Spleen (tissue), 11 donors: ENCODE data around the gene VIL1. TPM values are rescaled to one million over a fixed set of nuclear protein-coding genes. Genes with fewer than 3 reads are reported as not detected.

Source experiments
- DNase-seq: peaks from one replicate; pipeline ENCODE4 v3.0.0-alpha.2; 2020
- H3K27ac ChIP-seq, 8 donors: fragments of 200-600 bp; sonication (generic) in 7 of 8; 1 replicate in 4 of 8; 2 replicates in 4 of 8; pipeline versions ENCODE4 v1.5.0 to v1.8.0; 2016 to 2021; ENCODE audit warnings: inconsistent platforms in 4 of 8, mild to moderate bottlenecking in 4 of 8, moderate library complexity in 1 of 8
- H3K27me3 ChIP-seq, 7 donors: fragments of 200-600 bp; sonication (generic) in 6 of 7; replicated peaks in 1 of 7; 1 replicate in 4 of 7; 2 replicates in 3 of 7; pipeline versions ENCODE4 v1.5.0 to v1.8.0; 2016 to 2021; ENCODE audit warnings: inconsistent platforms in 3 of 7, mild to moderate bottlenecking in 1 of 7
- H3K36me3 ChIP-seq, 6 donors: fragments of 200-600 bp; sonication (generic) in 5 of 6; 1 replicate in 4 of 6; 2 replicates in 2 of 6; pipeline versions ENCODE4 v1.5.0 to v1.8.0; 2016 to 2021; ENCODE audit warnings: inconsistent platforms in 2 of 6
- H3K4me1 ChIP-seq, 6 donors: fragments of 200-600 bp; sonication (generic) in 5 of 6; 1 replicate in 3 of 6; 2 replicates in 3 of 6; pipeline versions ENCODE4 v1.5.0 to v1.8.0; 2016 to 2021; ENCODE audit warnings: inconsistent platforms in 3 of 6
- H3K4me3 ChIP-seq, 8 donors: fragments of 200-600 bp; sonication (generic) in 7 of 8; 1 replicate in 4 of 8; 2 replicates in 4 of 8; pipeline versions ENCODE4 v1.5.0 to v1.8.0; 2016 to 2021; ENCODE audit warnings: inconsistent platforms in 4 of 8, mild to moderate bottlenecking in 4 of 8, moderate library complexity in 2 of 8
- H3K9me3 ChIP-seq, 8 donors: fragments of 200-600 bp; sonication (generic) in 7 of 8; 1 replicate in 4 of 8; 2 replicates in 4 of 8; pipeline versions ENCODE4 v1.5.0 to v1.8.0; 2016 to 2021; ENCODE audit warnings: inconsistent platforms in 4 of 8
- CTCF ChIP-seq, 11 experiments: fragments of 200-600 bp in 7 of 11; fragments of 450-650 bp in 4 of 11; sonication (generic) in 4 of 11; IDR thresholded peaks in 8 of 11; conservative IDR thresholded peaks in 3 of 11; 1 replicate in 7 of 11; 2 replicates in 4 of 11; pipeline versions ENCODE4 v1.4.0 to v1.8.0; 2016 to 2021; ENCODE audit warnings: antibody characterized with exemption in 11 of 11, inconsistent platforms in 4 of 11, mild to moderate bottlenecking in 1 of 11
- POLR2A ChIP-seq, 3 donors: fragments of 450-650 bp; IDR thresholded peaks; one replicate each; pipeline ENCODE4 v1.5.1; 2017; ENCODE audit warnings: antibody characterized with exemption in 3 of 3, mild to moderate bottlenecking in 1 of 3
- POLR2AphosphoS5 ChIP-seq, 3 donors: sonication (generic); formaldehyde crosslinking; IDR thresholded peaks; one replicate each; pipeline ENCODE4 v1.5.1; 2017; ENCODE audit warnings: antibody characterized with exemption in 3 of 3
- WGBS, 5 donors: extraction: QIAGEN DNeasy Blood & Tissue Kit in 3 of 5; methylation state at CpG; one replicate each; pipeline versions ENCODE4 v1.1.5 to v1.1.7; 2013 to 2018; 5-methylcytosine and 5-hydroxymethylcytosine counted together
- intact Hi-C: fragments of 100-400 bp; cut with DNase I; formaldehyde crosslinking; loops from one replicate; pipeline ENCODE4 v1.15.0; 2023; ENCODE audit warnings: low total_unique reads
- polyA plus RNA-seq, 3 donors: library from polyadenylated mRNA; stranded (reverse); fragments of 200-250 nt; gene quantifications; one replicate each; pipeline ENCODE4 v1.2.1, GENCODE V29; 2013
- total RNA-seq, 7 donors: library from RNA; depleted of rRNA in 3 of 7; stranded (reverse); fragments of >200 nt in 3 of 7; fragmentation: NEBNext Ultra II Directional in 4 of 7; extraction: Animal tissue kit (Norgen Biotek cat#: 25700) in 4 of 7; gene quantifications; one replicate each; pipeline versions ENCODE4 v1.1.0 to v1.2.1, GENCODE V29; 2016 to 2021
- donor health status: healthy with polysubstance abuse.
- donor health status: DM: no; HTN: no; CAD: no; lungs with moderate emphysema.
- donor health status: DM: no; HTN: no; CAD: no.
- donor health status: Bipolar disorder and iron deficiency.
- donor health status: healthy.
- donor health status: DM: no; HTN: no; CAD: no.
- donor health status: DM: yes; HTN: yes; CAD: no.

The VIL1 gene
- total and polyA plus RNA-seq, 10 donors, result 0.04 to 0.72 (median 0.18) TPM; not detected in 4

GRCh38 chr2:218392459-218392858 lies 26.5 kb upstream of the VIL1 start:
- TF ChIP-seq POLR2AphosphoS5 (IDR thresholded peaks at IDR 0.05) (no peak), CTCF (IDR thresholded peaks at IDR 0.05 in 8 of 11, conservative IDR thresholded peaks at IDR 0.05 in 3 of 11) (no peak), POLR2A (IDR thresholded peaks at IDR 0.05) (no peak)
- no peak overlapping the region for H3K4me3 ChIP-seq
- H3K9me3 ChIP-seq, result no peaks in the 10 kb centered on the region
- intact Hi-C loops, result loop anchor here (10.0 kb wide), 1 partner anchor 98 kb away; the partner anchor contains the start of gene TMBIM1
- H3K27ac ChIP-seq, result peak overlapping the region in 1 of 8 donors; percentile 100
- no peak for DNase-seq
- 90 to 97% (median 91%) methylated on average over 5 of the region's 5 CpGs for WGBS, 5 donors
- H3K4me1 ChIP-seq, result peaks cover 9 to 85% (median 42%) of the 10 kb centered on the region in 6 donors
- H3K27me3 ChIP-seq, result peaks cover 0 to 8% (median 0%) of the 10 kb centered on the region in 7 donors
- H3K36me3 ChIP-seq, result peaks cover 0 to 83% (median 0%) of the 10 kb centered on the region in 6 donors

DNA sequence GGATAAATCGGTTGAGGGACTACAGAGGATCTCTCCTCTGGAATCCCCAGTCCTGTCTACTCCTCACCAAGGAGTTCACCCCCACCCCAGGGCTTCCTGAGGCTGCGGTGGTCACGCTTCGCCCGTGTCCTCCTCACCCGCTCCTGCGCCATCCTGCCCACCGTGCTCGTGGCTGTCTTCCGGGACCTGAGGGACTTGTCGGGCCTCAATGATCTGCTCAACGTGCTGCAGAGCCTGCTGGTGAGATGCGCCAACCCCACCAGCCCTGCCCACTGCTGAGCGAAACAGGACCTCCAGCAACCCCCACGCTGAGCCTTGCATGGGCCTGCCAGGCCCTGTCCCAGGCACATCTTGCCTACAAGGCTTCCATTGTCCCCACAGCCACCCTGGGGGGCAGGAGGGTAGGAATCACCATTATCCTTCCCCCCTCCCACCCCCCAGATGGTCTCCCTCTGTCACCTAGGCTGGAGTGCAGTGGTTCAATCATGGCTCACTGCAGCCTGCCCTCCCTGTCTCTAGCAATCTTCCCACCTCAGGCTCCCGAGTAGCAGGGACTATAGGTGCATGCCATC lies 25.9 kb upstream of the VIL1 start:
- Histone ChIP-seq H3K27me3 (peaks cover 0 to 3% (median 0%) of the 10 kb centered on the region in 7 donors), H3K27ac (peak overlapping the region in 1 of 8 donors; percentile 100), H3K9me3 (no peaks in the 10 kb centered on the region), H3K4me1 (peaks cover 4 to 85% (median 42%) of the 10 kb centered on the region in 6 donors), H3K36me3 (peaks cover 0 to 78% (median 0%) of the 10 kb centered on the region in 6 donors), H3K4me3 (no peak overlapping the region)
- 65 to 74% (median 72%) methylated on average over 4 to 16 of the region's 16 CpGs for WGBS, 5 donors
- TF ChIP-seq POLR2A (IDR thresholded peaks at IDR 0.05) (no peak), CTCF (IDR thresholded peaks at IDR 0.05 in 8 of 11, conservative IDR thresholded peaks at IDR 0.05 in 3 of 11) (no peak), POLR2AphosphoS5 (IDR thresholded peaks at IDR 0.05) (peak in 2 of 3 donors; percentile 16 to 78)
- no peak for DNase-seq
- intact Hi-C loops, result loop anchor here (10.0 kb wide), 1 partner anchor 98 kb away; the partner anchor contains the start of gene TMBIM1

DNA sequence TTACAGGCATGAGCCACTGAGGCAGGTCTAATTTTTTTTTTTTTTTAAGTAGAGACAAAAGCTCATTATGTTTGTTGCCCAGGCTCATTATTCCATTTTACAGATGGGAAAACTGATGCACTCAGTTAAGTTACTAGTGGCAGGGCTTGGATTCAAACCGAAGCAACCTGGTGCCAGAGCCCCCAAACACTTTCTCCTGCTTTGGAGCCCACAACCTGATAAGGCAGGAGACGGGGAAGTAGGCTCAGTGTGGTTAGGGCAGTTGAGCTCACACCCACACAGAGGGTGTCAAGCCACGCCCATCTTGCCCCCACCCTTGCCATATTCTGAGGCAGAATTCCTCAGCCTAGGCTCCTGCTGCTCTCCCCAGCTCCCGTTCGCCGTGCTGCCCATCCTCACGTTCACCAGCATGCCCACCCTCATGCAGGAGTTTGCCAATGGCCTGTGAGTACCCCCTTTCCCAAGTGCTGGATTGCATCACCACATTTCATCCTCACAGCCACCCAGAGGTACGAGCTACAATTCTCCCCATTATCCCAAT lies 25.1 kb upstream of the VIL1 start:
- DNase-seq, result no peak
- Histone ChIP-seq H3K9me3 (no peaks in the 10 kb centered on the region), H3K4me3 (no peak overlapping the region), H3K27ac (peak overlapping the region in 3 of 8 donors; percentile 98 to 100 (median 99)), H3K36me3 (peaks cover 0 to 69% (median 0%) of the 10 kb centered on the region in 6 donors), H3K27me3 (no peaks in the 10 kb centered on the region), H3K4me1 (peaks cover 4 to 85% (median 48%) of the 10 kb centered on the region in 6 donors)
- WGBS, 5 donors, result 44 to 63% (median 53%) methylated on average over 8 of the region's 8 CpGs
- peak in 1 of 3 donors; percentile 36 for TF ChIP-seq POLR2AphosphoS5 (IDR thresholded peaks at IDR 0.05)
- TF ChIP-seq POLR2A (IDR thresholded peaks at IDR 0.05), result no peak
- intact Hi-C loops, result loop anchor here (10.0 kb wide), 1 partner anchor 99 kb away; the partner anchor contains the start of gene TMBIM1

- no peak for DNase-seq
- intact Hi-C loops, result loop anchor here (10.0 kb wide), 1 partner anchor 100 kb away; the partner anchor contains the start of gene TMBIM1
- no peak overlapping the region for H3K4me3 ChIP-seq
These were observed 24.4 kb upstream of the VIL1 start for GRCh38 chr2:218394298-218395089.

More at GRCh38 chr2:218394298-218395089, 24.4 kb upstream of the VIL1 start:
- Histone ChIP-seq H3K27me3 (no peaks in the 10 kb centered on the region), H3K4me1 (peaks cover 4 to 85% (median 54%) of the 10 kb centered on the region in 6 donors), H3K36me3 (peaks cover 0 to 63% (median 0%) of the 10 kb centered on the region in 6 donors), H3K9me3 (no peaks in the 10 kb centered on the region), H3K27ac (peak overlapping the region in 5 of 8 donors; percentile 98 to 100 (median 99))
- WGBS, 5 donors, result 67 to 90% (median 80%) methylated on average over 12 to 13 of the region's 13 CpGs
- TF ChIP-seq POLR2AphosphoS5 (IDR thresholded peaks at IDR 0.05) (peak in 1 of 3 donors; percentile 51), CTCF (IDR thresholded peaks at IDR 0.05 in 8 of 11, conservative IDR thresholded peaks at IDR 0.05 in 3 of 11) (no peak)
